Astrocyte (in vitro differentiated cells and primary cell): ENCODE data around the gene ADAMTSL5. TPM values are rescaled to one million over a fixed set of nuclear protein-coding genes. Genes with fewer than 3 reads are reported as not detected.
"Not testable (repeated sequence)": the region's sequence is repeated elsewhere in the genome, so short reads cannot be mapped to it uniquely, and the experiment has no call there.

ENCODE experiments used
- DNase-seq: peaks from one replicate; pipeline ENCODE4 v3.0.0-alpha.2; 2010; ENCODE audit warnings: low read depth
- FAIRE-seq: peaks from 2 replicates; lab custom pipeline; 2011; peaks lifted over from hg19 to GRCh38; lab: Jason Lieb, UNC
- H2AFZ ChIP-seq: 2 replicates; pipeline ENCODE4 v1.6.0; 2012; ENCODE audit warnings: low read depth, low read length, inconsistent platforms
- H3K27ac ChIP-seq: 2 replicates; pipeline ENCODE4 v1.5.1; 2011; ENCODE audit warnings: low read depth, low read length, inconsistent platforms
- H3K27me3 ChIP-seq: 2 replicates; pipeline ENCODE4 v1.6.0; 2011; ENCODE audit warnings: low read length, inconsistent platforms; ENCODE audit not compliant: insufficient read depth
- H3K36me3 ChIP-seq: 2 replicates; pipeline ENCODE4 v1.5.1; 2011; ENCODE audit warnings: low read length, inconsistent platforms; ENCODE audit not compliant: insufficient read depth
- H3K4me1 ChIP-seq: 2 replicates; pipeline ENCODE4 v1.5.1; 2011; ENCODE audit warnings: low read length, inconsistent platforms; ENCODE audit not compliant: insufficient read depth
- H3K4me2 ChIP-seq: 2 replicates; pipeline ENCODE4 v1.6.0; 2012; ENCODE audit warnings: low read length, inconsistent platforms
- H3K4me3 ChIP-seq: 2 replicates; pipeline ENCODE4 v1.5.1; 2011; ENCODE audit warnings: low read depth, mild to moderate bottlenecking, low read length, inconsistent platforms; ENCODE audit not compliant: insufficient read depth
- H3K79me2 ChIP-seq: 2 replicates; pipeline ENCODE4 v1.6.0; 2012; ENCODE audit warnings: mild to moderate bottlenecking, low read length, inconsistent platforms; ENCODE audit not compliant: insufficient read depth
- H3K9ac ChIP-seq: 2 replicates; pipeline ENCODE4 v1.6.0; 2012; ENCODE audit warnings: mild to moderate bottlenecking, low read length, inconsistent platforms
- H3K9me3 ChIP-seq: 2 replicates; pipeline ENCODE4 v1.5.1; 2012; ENCODE audit warnings: low read depth, mild to moderate bottlenecking, low read length, inconsistent platforms; ENCODE audit not compliant: insufficient read depth
- H4K20me1 ChIP-seq: 2 replicates; pipeline ENCODE4 v1.6.0; 2012; ENCODE audit warnings: low read length, inconsistent platforms; ENCODE audit not compliant: insufficient read depth
- H3K27ac Mint-ChIP-seq: one replicate; pipeline ENCODE4 v1.8.0; 2021; ENCODE audit warnings: mild to moderate bottlenecking, mixed read lengths; ENCODE audit not compliant: unreplicated experiment
- H3K27me3 Mint-ChIP-seq: one replicate; pipeline ENCODE4 v1.8.0; 2021; ENCODE audit warnings: low read depth, mixed read lengths; ENCODE audit not compliant: unreplicated experiment
- H3K36me3 Mint-ChIP-seq: one replicate; pipeline ENCODE4 v1.8.0; 2021; ENCODE audit warnings: low read depth, mixed read lengths; ENCODE audit not compliant: unreplicated experiment
- H3K4me1 Mint-ChIP-seq: one replicate; pipeline ENCODE4 v1.8.0; 2021; ENCODE audit warnings: low read depth, mixed read lengths; ENCODE audit not compliant: unreplicated experiment
- H3K4me3 Mint-ChIP-seq: one replicate; pipeline ENCODE4 v1.8.0; 2021; ENCODE audit warnings: mild to moderate bottlenecking, moderate library complexity, mixed read lengths; ENCODE audit not compliant: unreplicated experiment
- H3K9me3 Mint-ChIP-seq: one replicate; pipeline ENCODE4 v1.8.0; 2021; ENCODE audit warnings: mild to moderate bottlenecking, mixed read lengths; ENCODE audit not compliant: unreplicated experiment
- EZH2 ChIP-seq: IDR thresholded peaks from 2 replicates; pipeline ENCODE4 v1.6.1; 2012; ENCODE audit warnings: mild to moderate bottlenecking, low read length, inconsistent platforms; ENCODE audit not compliant: insufficient read depth
- total RNA-seq: library from RNA; stranded (reverse); gene quantifications from 2 replicates; pipeline ENCODE4 v1.2.1, GENCODE V29; 2021
- TF ChIP-seq, protein P1 (sequence below): IDR thresholded peaks from 2 replicates; pipeline ENCODE4 v1.5.1; 2011; ENCODE audit warnings: low read depth, mild to moderate bottlenecking, inconsistent platforms, low read length, moderate library complexity; ENCODE audit not compliant: insufficient read depth

Gene ADAMTSL5
- total RNA-seq, 1 donor from 2014 or later: 5.5 TPM

DNA sequence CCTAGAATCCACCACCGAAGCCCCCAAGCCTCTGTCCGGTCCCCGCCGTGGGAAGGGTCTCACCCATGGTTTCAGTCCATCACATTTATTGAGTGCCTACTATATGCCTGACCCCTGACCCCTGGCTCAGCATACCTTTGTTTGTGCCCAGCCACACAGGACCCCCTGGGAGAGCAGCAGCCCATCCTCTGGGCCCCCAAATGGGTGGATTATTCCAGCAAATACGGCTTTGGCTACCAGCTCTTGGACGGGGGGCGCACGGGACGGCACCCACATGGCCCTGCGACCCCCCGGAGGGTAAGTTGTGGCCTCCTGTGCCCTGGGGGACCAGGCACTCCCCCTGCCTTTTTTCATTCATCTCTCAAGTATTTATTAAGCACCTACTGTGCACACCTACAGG is 18.8 kb upstream of the ADAMTSL5 start:
- H3K9me3 Mint-ChIP-seq: no peaks in the 10 kb centered on the region
- Histone ChIP-seq H3K27me3 (no peaks in the 10 kb centered on the region), H3K79me2 (no peaks in the 10 kb centered on the region), H3K9ac (no peak overlapping the region), H3K36me3 (no peaks in the 10 kb centered on the region), H3K4me1 (no peaks in the 10 kb centered on the region), H4K20me1 (no peaks in the 10 kb centered on the region), H2AFZ (no peak overlapping the region), H3K27ac (no peak overlapping the region), H3K9me3 (peaks cover 2% of the 10 kb centered on the region), H3K4me2 (no peak overlapping the region), H3K4me3 (no peak overlapping the region)
- H3K4me3 Mint-ChIP-seq: no peak overlapping the region
- DNase-seq (no peak), FAIRE-seq (no peak)
- H3K36me3 Mint-ChIP-seq: peaks cover 3% of the 10 kb centered on the region
- peaks cover 20% of the 10 kb centered on the region for H3K27me3 Mint-ChIP-seq
- no peaks in the 10 kb centered on the region for H3K4me1 Mint-ChIP-seq
- no peak overlapping the region for H3K27ac Mint-ChIP-seq
- TF ChIP-seq EZH2: no peak
- TF ChIP-seq, protein P1, sequence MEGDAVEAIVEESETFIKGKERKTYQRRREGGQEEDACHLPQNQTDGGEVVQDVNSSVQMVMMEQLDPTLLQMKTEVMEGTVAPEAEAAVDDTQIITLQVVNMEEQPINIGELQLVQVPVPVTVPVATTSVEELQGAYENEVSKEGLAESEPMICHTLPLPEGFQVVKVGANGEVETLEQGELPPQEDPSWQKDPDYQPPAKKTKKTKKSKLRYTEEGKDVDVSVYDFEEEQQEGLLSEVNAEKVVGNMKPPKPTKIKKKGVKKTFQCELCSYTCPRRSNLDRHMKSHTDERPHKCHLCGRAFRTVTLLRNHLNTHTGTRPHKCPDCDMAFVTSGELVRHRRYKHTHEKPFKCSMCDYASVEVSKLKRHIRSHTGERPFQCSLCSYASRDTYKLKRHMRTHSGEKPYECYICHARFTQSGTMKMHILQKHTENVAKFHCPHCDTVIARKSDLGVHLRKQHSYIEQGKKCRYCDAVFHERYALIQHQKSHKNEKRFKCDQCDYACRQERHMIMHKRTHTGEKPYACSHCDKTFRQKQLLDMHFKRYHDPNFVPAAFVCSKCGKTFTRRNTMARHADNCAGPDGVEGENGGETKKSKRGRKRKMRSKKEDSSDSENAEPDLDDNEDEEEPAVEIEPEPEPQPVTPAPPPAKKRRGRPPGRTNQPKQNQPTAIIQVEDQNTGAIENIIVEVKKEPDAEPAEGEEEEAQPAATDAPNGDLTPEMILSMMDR: no peak

DNA sequence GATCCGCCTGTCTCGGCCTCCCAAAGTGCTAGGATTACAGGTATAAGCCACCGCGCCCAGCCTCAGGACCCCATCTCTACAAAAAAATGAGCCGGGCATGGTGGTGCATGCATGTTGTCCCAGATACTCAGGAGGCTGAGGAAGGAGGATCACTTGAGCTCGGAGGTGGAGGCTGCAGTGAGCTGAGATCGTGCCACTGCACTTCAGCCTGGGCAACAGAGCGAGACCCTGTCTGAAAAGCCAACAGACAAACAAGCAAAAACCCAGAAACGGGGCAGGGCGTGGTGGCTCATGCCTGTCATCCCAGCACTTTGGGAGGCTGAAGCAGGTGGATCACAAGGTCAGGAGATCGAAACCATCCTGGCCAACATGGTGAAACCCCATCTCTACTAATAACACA is 18.0 kb upstream of the ADAMTSL5 start:
- not testable (repeated sequence) for DNase-seq, H3K79me2 ChIP-seq, H3K4me2 ChIP-seq, H3K4me1 Mint-ChIP-seq, H3K27me3 ChIP-seq, H3K9me3 Mint-ChIP-seq, H3K9me3 ChIP-seq, H4K20me1 ChIP-seq, H3K36me3 ChIP-seq, H3K4me1 ChIP-seq, H2AFZ ChIP-seq, H3K27ac Mint-ChIP-seq, H3K9ac ChIP-seq, H3K4me3 Mint-ChIP-seq, FAIRE-seq, H3K27ac ChIP-seq, H3K36me3 Mint-ChIP-seq, H3K4me3 ChIP-seq
- H3K27me3 Mint-ChIP-seq: peaks cover 21% of the 10 kb centered on the region

DNA sequence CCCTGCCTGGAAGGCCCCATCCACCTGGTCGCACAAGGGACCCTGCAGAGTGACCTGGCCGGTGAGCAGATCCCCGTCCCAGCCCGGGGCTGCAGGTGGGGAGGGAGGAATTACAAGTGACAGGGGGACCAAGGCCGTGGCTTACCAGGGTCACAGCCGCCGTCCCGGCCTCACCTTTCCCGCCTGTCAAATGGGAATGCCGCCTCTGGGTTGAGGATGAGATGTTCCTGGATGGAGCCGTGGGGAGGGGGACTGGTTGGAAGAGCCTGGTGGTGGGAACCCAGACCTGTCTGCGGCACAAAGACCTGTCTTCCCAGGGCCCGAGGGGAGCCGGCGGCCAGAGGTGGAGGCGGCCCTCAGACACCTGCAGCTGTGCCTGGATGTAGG is 16.6 kb upstream of the ADAMTSL5 start:
- H3K9ac ChIP-seq: no peak overlapping the region
- Mint-ChIP-seq H3K27me3 (peaks cover 32% of the 10 kb centered on the region), H3K4me3 (no peak overlapping the region), H3K9me3 (peaks cover 3% of the 10 kb centered on the region), H3K36me3 (peaks cover 3% of the 10 kb centered on the region), H3K4me1 (no peaks in the 10 kb centered on the region), H3K27ac (no peak overlapping the region)
- H3K9me3 ChIP-seq: peaks cover 3% of the 10 kb centered on the region
- no peak for DNase-seq
- no peaks in the 10 kb centered on the region for H3K4me1 ChIP-seq
- H3K4me2 ChIP-seq: no peak overlapping the region
- no peak overlapping the region for H3K4me3 ChIP-seq
- H3K27me3 ChIP-seq: peaks cover 13% of the 10 kb centered on the region
- H3K79me2 ChIP-seq: no peaks in the 10 kb centered on the region
- no peaks in the 10 kb centered on the region for H3K36me3 ChIP-seq
- peaks cover 7% of the 10 kb centered on the region for H4K20me1 ChIP-seq
- TF ChIP-seq, protein P1: no peak
- TF ChIP-seq EZH2: no peak
- H2AFZ ChIP-seq: no peak overlapping the region
- FAIRE-seq: no peak
- no peak overlapping the region for H3K27ac ChIP-seq
